Measurements from ENCODE around the gene EPHB1.
"Not testable (repeated sequence)": the region's sequence is repeated elsewhere in the genome, so short reads cannot be mapped to it uniquely, and the experiment has no call there.

EPHB1 gene

DNA sequence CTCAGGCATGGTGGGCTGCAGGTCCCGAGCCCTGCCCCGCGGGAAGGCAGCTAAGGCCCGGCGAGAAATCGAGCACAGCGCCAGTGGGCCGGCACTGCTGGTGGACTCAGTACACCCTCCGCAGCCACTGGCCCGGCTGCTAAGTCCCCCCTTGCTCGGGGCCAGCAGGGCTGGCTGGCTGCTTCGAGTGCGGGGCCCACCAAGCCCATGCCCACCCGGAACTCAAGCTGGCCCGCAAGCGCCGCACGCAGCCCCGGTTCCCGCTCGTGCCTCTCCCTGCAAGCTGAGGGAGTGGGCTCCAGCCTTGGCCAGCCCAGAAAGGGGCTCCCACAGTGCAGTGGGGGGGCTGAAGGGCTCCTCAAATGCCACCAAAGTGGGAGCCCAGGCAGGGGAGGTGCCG, 244.5 kb downstream of the EPHB1 start:
- H3K27ac ChIP-seq (ENCODE audit: low read depth, low read length); H3K36me3 ChIP-seq (ENCODE audit: control insufficient read depth in 1 of 2, insufficient read depth in 2 of 2, low read length in 2 of 2); H3K9me3 ChIP-seq (ENCODE audit: control insufficient read depth in 1 of 2, low read length in 2 of 2); H3K9ac ChIP-seq (ENCODE audit: low read depth in 1 of 2, low read length in 2 of 2); H3K4me3 ChIP-seq (ENCODE audit: low read depth in 1 of 2, low read length in 2 of 2); H3K4me1 ChIP-seq (ENCODE audit: control insufficient read depth in 1 of 2, insufficient read depth in 2 of 2, low read length in 2 of 2); H3K27me3 ChIP-seq (ENCODE audit: control insufficient read depth in 1 of 2, insufficient read depth in 2 of 2, low read length in 2 of 2): not testable (repeated sequence)

DNA sequence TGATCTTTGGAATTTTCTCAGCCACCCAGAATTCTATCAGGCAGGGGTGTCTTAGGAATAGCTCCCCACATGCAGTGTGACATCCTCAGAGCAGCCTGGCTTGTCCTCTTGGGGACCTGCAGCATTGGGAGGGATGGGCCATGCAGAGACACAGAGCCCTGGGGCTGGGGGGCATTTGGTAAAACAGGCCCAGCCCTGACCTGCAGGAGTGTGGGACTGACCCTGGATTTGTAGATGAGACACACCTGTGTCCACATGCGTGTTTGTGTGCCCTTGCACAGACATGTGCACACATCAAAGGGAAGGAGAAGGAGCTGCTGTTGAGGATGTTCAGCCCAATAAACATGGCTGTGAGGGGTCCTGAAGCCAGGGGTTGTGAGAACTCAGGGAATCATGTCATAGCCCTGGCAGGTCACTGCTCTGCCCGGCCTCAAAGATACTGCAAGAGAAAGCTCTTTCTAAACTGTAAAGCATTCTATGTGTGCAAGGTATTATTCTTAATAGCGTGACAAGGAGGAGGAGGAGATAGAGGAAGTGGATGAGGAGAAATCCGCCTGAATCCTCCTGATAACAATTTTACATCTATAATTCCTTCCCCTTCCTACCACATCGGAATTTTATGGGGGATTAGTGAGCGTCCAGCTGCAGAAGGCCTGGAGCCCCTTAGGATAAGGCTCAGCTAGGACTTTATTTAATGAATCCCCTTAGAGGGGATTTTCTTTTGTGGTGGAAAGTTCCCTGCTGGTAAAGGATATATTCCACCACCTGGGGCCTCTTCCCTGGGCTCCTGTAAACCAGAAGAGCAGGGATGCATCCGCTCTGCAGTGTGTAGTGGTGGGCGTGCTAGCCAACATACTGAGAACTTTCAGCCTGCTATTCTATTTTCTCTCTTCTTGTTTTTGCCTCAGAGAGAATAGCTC, 245.5 kb downstream of the EPHB1 start:
- no peaks in the 10 kb centered on the region for H3K9me3 ChIP-seq (ENCODE audit: control insufficient read depth in 1 of 2, low read length in 2 of 2)
- H3K4me1 ChIP-seq (ENCODE audit: control insufficient read depth in 1 of 2, insufficient read depth in 2 of 2, low read length in 2 of 2) = peaks cover 0 to 7% of the 10 kb centered on the region in 2 donors
- no peak overlapping the region for H3K4me3 ChIP-seq (ENCODE audit: low read depth in 1 of 2, low read length in 2 of 2)
- no peaks in the 10 kb centered on the region for H3K36me3 ChIP-seq (ENCODE audit: control insufficient read depth in 1 of 2, insufficient read depth in 2 of 2, low read length in 2 of 2)
- H3K9ac ChIP-seq (ENCODE audit: low read depth in 1 of 2, low read length in 2 of 2) = no peak overlapping the region
- no peaks in the 10 kb centered on the region for H3K27me3 ChIP-seq (ENCODE audit: control insufficient read depth in 1 of 2, insufficient read depth in 2 of 2, low read length in 2 of 2)
- H3K27ac ChIP-seq (ENCODE audit: low read depth, low read length) = no peak overlapping the region

DNA sequence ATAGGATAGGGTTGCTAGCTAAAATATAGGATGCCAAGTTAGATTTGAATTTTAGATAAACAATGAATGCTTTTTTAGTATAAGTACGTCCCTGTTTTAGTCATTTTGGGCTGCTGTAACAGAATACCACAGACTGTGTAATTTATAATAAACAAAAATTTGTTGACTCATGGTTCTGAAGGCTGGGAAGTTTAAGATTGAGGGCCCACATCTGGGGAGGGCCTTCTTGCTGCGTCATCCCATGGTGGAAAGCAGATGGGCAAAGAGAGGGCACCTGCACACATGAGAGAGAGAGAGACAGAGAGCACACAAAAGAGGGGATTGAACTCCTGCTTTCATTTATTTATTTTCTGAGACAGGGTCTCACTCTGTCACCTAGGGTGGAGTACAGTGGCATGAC, 246.5 kb downstream of the EPHB1 start:
- Histone ChIP-seq H3K27ac (ENCODE audit: low read depth, low read length) (no peak overlapping the region), H3K4me1 (ENCODE audit: control insufficient read depth in 1 of 2, insufficient read depth in 2 of 2, low read length in 2 of 2) (peaks cover 0 to 7% of the 10 kb centered on the region in 2 donors), H3K9ac (ENCODE audit: low read depth in 1 of 2, low read length in 2 of 2) (no peak overlapping the region), H3K9me3 (ENCODE audit: control insufficient read depth in 1 of 2, low read length in 2 of 2) (no peaks in the 10 kb centered on the region), H3K4me3 (ENCODE audit: low read depth in 1 of 2, low read length in 2 of 2) (no peak overlapping the region), H3K36me3 (ENCODE audit: control insufficient read depth in 1 of 2, insufficient read depth in 2 of 2, low read length in 2 of 2) (no peaks in the 10 kb centered on the region), H3K27me3 (ENCODE audit: control insufficient read depth in 1 of 2, insufficient read depth in 2 of 2, low read length in 2 of 2) (no peaks in the 10 kb centered on the region)

DNA sequence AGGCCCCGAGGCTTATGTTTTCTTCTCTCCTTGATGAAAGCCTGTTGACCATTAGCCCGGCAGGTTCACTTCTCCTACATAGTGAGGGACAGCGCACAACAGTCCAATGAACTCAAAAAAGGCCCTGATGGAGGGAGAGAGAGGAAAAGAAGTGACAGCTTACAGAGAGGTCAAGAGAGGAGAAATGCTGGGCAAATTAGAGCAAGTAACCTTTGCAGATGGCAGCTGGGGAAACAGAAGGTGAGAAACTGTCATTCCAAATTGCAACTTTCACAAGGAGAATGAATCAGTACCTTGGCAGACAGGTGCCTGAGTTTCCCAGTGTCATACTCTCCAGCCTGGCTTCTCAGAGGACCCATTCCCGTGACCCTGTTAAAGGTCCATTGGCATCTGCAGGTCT, 252.0 kb downstream of the EPHB1 start:
- Histone ChIP-seq H3K9me3 (ENCODE audit: control insufficient read depth in 1 of 2, low read length in 2 of 2) (no peaks in the 10 kb centered on the region), H3K4me3 (ENCODE audit: low read depth in 1 of 2, low read length in 2 of 2) (no peak overlapping the region), H3K27me3 (ENCODE audit: control insufficient read depth in 1 of 2, insufficient read depth in 2 of 2, low read length in 2 of 2) (no peaks in the 10 kb centered on the region), H3K4me1 (ENCODE audit: control insufficient read depth in 1 of 2, insufficient read depth in 2 of 2, low read length in 2 of 2) (no peaks in the 10 kb centered on the region), H3K9ac (ENCODE audit: low read depth in 1 of 2, low read length in 2 of 2) (no peak overlapping the region), H3K36me3 (ENCODE audit: control insufficient read depth in 1 of 2, insufficient read depth in 2 of 2, low read length in 2 of 2) (no peaks in the 10 kb centered on the region), H3K27ac (ENCODE audit: low read depth, low read length) (no peak overlapping the region)

DNA sequence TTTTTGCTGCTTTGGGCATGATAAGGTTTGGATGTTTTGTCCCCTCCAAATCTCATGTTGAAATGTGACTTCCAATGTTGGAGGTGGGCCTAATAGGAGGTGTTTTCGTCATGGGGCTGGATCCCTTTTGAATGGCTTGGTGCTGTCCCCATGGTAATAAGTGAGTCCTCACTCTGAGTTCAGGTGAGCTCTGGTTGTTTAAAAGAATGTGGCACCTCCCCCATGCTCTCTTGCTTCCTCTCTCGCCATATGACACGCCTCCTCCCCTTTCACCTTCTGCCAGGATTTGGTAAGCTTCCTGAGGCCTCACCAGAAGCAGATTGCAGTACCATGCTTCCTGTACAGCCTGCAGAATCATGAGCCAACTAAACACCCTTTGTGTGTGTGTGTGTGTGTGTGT, 255.5 kb downstream of the EPHB1 start:
- H3K27me3 ChIP-seq (ENCODE audit: control insufficient read depth in 1 of 2, insufficient read depth in 2 of 2, low read length in 2 of 2) = no peaks in the 10 kb centered on the region
- H3K4me1 ChIP-seq (ENCODE audit: control insufficient read depth in 1 of 2, insufficient read depth in 2 of 2, low read length in 2 of 2) = no peaks in the 10 kb centered on the region
- no peaks in the 10 kb centered on the region for H3K36me3 ChIP-seq (ENCODE audit: control insufficient read depth in 1 of 2, insufficient read depth in 2 of 2, low read length in 2 of 2)
- H3K9me3 ChIP-seq (ENCODE audit: control insufficient read depth in 1 of 2, low read length in 2 of 2) = no peaks in the 10 kb centered on the region
- H3K9ac ChIP-seq (ENCODE audit: low read depth in 1 of 2, low read length in 2 of 2) = no peak overlapping the region
- no peak overlapping the region for H3K27ac ChIP-seq (ENCODE audit: low read depth, low read length)
- H3K4me3 ChIP-seq (ENCODE audit: low read depth in 1 of 2, low read length in 2 of 2) = no peak overlapping the region

DNA sequence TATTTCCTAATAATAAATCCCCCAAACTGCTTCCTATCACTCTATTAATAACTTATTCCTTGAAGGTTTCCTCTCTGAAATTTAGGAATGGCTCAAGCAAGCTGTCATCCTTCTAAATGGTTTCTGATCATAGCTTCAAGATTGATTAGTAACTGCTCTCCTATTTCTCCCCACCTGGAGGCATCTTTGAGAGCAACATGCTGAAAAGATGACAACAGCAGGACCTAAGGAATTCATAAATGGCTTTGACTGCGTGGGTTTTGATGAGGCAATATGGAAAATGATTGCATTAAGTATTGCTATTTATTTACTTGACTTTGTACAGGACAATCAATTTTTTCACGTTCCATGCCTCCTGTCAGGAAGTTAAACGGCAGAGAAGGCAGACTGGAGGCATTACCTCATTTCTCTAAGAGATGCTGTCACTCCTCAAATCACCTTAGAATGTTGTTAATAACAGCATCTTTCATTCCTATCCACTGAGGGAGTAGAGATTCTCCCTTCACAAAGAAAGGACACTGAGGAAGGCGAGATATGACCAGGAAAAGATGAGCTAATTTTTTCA, 256.4 kb downstream of the EPHB1 start:
- Histone ChIP-seq H3K9ac (ENCODE audit: low read depth in 1 of 2, low read length in 2 of 2) (no peak overlapping the region), H3K27me3 (ENCODE audit: control insufficient read depth in 1 of 2, insufficient read depth in 2 of 2, low read length in 2 of 2) (no peaks in the 10 kb centered on the region), H3K27ac (ENCODE audit: low read depth, low read length) (no peak overlapping the region), H3K36me3 (ENCODE audit: control insufficient read depth in 1 of 2, insufficient read depth in 2 of 2, low read length in 2 of 2) (no peaks in the 10 kb centered on the region), H3K4me3 (ENCODE audit: low read depth in 1 of 2, low read length in 2 of 2) (no peak overlapping the region), H3K4me1 (ENCODE audit: control insufficient read depth in 1 of 2, insufficient read depth in 2 of 2, low read length in 2 of 2) (no peaks in the 10 kb centered on the region), H3K9me3 (ENCODE audit: control insufficient read depth in 1 of 2, low read length in 2 of 2) (no peaks in the 10 kb centered on the region)

DNA sequence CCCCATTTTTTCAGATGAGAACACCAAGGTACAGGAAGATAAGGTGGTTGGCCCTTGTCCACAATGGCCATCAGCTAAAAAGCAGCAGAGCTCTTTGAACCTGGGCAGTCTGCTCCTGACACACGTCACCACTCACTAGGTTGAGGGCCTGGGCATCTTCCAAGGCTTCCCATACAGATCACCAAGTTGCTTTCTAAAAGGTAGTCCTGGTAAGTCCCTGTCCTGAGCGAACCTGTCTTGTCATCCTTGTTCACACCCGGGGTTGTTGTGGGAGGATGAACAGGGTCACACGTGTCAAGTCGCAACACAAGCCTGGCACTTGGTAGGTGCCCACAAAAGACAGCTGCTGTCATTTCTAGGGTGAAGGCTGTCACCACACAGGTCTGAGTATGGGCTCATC, 260.4 kb downstream of the EPHB1 start:
- no peak overlapping the region for H3K4me3 ChIP-seq (ENCODE audit: low read depth in 1 of 2, low read length in 2 of 2)
- no peaks in the 10 kb centered on the region for H3K9me3 ChIP-seq (ENCODE audit: control insufficient read depth in 1 of 2, low read length in 2 of 2)
- no peaks in the 10 kb centered on the region for H3K27me3 ChIP-seq (ENCODE audit: control insufficient read depth in 1 of 2, insufficient read depth in 2 of 2, low read length in 2 of 2)
- no peak overlapping the region for H3K9ac ChIP-seq (ENCODE audit: low read depth in 1 of 2, low read length in 2 of 2)
- H3K4me1 ChIP-seq (ENCODE audit: control insufficient read depth in 1 of 2, insufficient read depth in 2 of 2, low read length in 2 of 2) = no peaks in the 10 kb centered on the region
- no peak overlapping the region for H3K27ac ChIP-seq (ENCODE audit: low read depth, low read length)
- no peaks in the 10 kb centered on the region for H3K36me3 ChIP-seq (ENCODE audit: control insufficient read depth in 1 of 2, insufficient read depth in 2 of 2, low read length in 2 of 2)

DNA sequence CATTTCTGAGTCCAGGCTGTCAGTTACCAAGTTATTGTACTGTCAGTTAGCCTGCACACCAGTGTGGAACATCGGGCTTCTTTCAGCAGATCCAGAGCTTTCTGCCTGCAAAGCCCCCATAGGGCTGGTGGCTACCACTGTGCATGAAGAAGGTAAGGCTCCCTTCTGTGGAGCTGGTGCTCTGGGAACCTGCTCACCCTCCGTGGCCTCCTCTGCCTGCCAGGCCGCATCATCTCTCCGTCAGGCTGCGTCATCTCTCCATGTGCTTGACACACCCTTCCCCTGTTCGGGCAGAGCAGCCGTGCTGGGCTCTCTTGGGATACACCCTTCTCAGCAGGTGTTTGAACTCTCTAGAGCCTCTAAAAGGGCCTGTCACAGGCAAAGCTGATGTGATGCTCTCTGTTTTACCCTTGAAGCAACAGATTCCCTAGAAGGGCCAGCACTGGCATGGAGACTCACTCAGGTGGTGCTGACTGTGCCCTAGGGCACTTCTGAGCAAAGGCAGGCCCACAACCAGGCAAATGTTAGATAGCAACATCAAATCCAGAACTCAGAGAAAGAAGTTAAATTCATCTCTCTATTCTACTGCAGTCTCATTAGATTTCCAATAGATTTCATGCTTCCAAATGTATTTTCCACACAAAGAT, 261.1 kb downstream of the EPHB1 start:
- Histone ChIP-seq H3K9ac (ENCODE audit: low read depth in 1 of 2, low read length in 2 of 2) (no peak overlapping the region), H3K4me3 (ENCODE audit: low read depth in 1 of 2, low read length in 2 of 2) (no peak overlapping the region), H3K27ac (ENCODE audit: low read depth, low read length) (no peak overlapping the region), H3K4me1 (ENCODE audit: control insufficient read depth in 1 of 2, insufficient read depth in 2 of 2, low read length in 2 of 2) (no peaks in the 10 kb centered on the region), H3K36me3 (ENCODE audit: control insufficient read depth in 1 of 2, insufficient read depth in 2 of 2, low read length in 2 of 2) (no peaks in the 10 kb centered on the region), H3K9me3 (ENCODE audit: control insufficient read depth in 1 of 2, low read length in 2 of 2) (no peaks in the 10 kb centered on the region), H3K27me3 (ENCODE audit: control insufficient read depth in 1 of 2, insufficient read depth in 2 of 2, low read length in 2 of 2) (no peaks in the 10 kb centered on the region)

DNA sequence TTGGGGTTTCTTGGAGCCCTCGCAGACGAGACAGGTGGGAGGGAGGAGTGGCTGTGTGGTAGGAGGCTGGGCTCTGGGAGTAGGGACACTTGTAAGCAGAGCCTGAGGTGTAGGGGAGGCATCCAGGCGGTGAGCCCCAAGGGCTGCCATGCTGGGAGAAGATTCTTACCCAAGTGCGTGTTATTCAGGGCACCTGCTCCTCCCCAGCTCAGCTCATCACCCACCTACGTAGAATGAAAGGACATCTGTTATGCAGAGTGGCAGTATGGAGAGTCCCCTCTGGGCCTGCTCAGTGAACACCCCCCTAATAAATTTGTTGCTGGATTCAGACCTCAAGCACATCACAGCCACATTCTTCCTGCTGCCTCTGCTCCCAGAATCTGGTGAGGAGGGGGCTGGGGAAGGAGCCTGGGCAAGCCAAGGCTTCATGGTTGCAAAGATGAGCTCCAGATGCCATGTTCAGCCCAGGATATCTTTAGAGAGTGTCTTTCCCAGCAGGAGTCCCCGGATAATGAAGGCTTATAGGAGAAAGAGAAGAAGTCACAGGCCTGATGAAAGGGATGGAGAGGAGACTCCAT, 261.8 kb downstream of the EPHB1 start:
- Histone ChIP-seq H3K4me1 (ENCODE audit: control insufficient read depth in 1 of 2, insufficient read depth in 2 of 2, low read length in 2 of 2) (no peaks in the 10 kb centered on the region), H3K4me3 (ENCODE audit: low read depth in 1 of 2, low read length in 2 of 2) (no peak overlapping the region), H3K9ac (ENCODE audit: low read depth in 1 of 2, low read length in 2 of 2) (no peak overlapping the region), H3K27me3 (ENCODE audit: control insufficient read depth in 1 of 2, insufficient read depth in 2 of 2, low read length in 2 of 2) (no peaks in the 10 kb centered on the region), H3K27ac (ENCODE audit: low read depth, low read length) (no peak overlapping the region), H3K36me3 (ENCODE audit: control insufficient read depth in 1 of 2, insufficient read depth in 2 of 2, low read length in 2 of 2) (no peaks in the 10 kb centered on the region), H3K9me3 (ENCODE audit: control insufficient read depth in 1 of 2, low read length in 2 of 2) (no peaks in the 10 kb centered on the region)

DNA sequence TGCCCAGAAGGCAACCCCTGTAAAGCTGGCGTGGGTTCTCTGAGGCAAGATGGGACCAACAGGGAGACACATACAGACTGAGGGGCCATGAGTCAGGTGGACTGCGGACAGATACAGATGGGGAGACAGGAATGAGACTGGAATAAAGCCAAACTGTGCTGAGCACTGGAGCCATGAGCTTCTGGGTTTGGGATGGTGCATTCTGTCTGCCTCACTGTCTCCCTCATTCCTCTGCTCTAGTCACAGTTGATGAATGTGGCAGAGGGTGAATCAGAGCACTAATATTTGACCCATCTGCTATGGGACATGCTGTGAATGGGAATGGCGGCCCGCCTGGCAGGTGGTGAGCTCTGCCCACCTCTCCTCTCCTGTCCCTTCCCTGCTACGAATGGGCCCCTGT, 262.9 kb downstream of the EPHB1 start:
- no peaks in the 10 kb centered on the region for H3K27me3 ChIP-seq (ENCODE audit: control insufficient read depth in 1 of 2, insufficient read depth in 2 of 2, low read length in 2 of 2)

More for the DNA sequence above, 262.9 kb downstream of the EPHB1 start:
- no peaks in the 10 kb centered on the region for H3K36me3 ChIP-seq (ENCODE audit: control insufficient read depth in 1 of 2, insufficient read depth in 2 of 2, low read length in 2 of 2)
- no peaks in the 10 kb centered on the region for H3K9me3 ChIP-seq (ENCODE audit: control insufficient read depth in 1 of 2, low read length in 2 of 2)
- no peaks in the 10 kb centered on the region for H3K4me1 ChIP-seq (ENCODE audit: control insufficient read depth in 1 of 2, insufficient read depth in 2 of 2, low read length in 2 of 2)
- no peak overlapping the region for H3K27ac ChIP-seq (ENCODE audit: low read depth, low read length)
- no peak overlapping the region for H3K9ac ChIP-seq (ENCODE audit: low read depth in 1 of 2, low read length in 2 of 2)
- H3K4me3 ChIP-seq (ENCODE audit: low read depth in 1 of 2, low read length in 2 of 2) = no peak overlapping the region

All from duodenal mucosa (tissue), 2 donors.